ENCODE data around the gene DSCAML1. TPM values are rescaled to one million over a fixed set of nuclear protein-coding genes. Genes with fewer than 3 reads are reported as not detected.

Gene DSCAML1
- polyA plus RNA-seq, 1 donor from 2014 or later, result not detected

DNA sequence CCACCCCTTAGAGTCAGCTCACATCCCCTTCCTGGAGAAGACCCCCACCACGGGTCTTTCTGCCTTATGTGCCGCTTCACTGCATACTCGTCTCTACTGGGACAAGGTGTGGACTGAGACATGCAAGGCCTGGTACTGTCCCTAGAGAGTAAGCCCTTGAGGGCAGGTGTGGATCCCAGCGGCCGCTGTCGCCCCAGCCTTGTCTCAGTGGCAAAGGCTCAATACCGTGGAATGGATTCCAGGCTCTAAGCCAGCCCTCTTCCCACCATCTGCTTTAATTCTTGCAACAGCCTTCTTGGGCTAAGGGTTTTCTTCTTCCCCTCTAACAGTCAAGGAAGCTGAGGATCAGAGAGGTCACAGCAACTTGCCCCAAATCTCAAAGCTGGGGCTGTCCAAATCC lies 249.1 kb downstream of the DSCAML1 start:
- H3K27ac Mint-ChIP-seq, result no peak overlapping the region
- no peaks in the 10 kb centered on the region for H3K4me1 Mint-ChIP-seq
- peaks cover 0 to 5% (median 0%) of the 10 kb centered on the region in 3 donors for H3K9me3 Mint-ChIP-seq
- peaks cover 6% of the 10 kb centered on the region for H3K27me3 Mint-ChIP-seq
- no peak overlapping the region for H3K4me3 Mint-ChIP-seq
- peaks cover 2% of the 10 kb centered on the region for H3K36me3 Mint-ChIP-seq

DNA sequence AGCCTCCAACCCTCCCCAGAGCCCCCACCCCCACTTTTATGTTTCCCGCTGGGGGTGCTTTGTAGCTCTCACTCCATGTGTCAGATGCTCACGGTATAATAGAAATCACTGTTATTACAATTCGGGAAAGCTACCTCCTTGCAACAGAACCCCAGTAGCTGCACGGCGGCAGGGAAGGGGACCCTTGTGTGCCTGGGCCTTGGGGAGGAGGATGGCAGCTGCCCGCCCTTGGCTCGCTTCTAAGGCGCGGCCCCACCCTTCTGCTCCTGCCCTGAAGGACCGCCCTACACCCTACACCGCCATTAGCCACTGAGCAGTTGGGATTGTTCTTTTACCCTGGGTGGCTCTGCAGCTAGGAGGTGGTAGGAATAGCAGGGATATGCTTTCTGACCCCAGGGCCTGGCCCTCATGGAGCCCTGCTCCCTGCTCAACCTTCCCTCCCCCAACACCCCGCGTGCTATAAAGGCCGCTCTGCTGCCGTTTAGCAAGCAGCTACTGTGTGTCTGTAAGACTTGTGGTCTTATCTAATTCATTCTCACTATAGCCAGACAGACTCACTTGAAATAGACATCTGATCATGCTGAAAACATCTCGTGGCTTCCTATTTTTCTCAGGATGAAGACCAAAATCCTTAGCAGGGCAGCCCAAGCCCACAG lies 249.7 kb downstream of the DSCAML1 start:
- H3K27ac Mint-ChIP-seq, result no peak overlapping the region
- H3K36me3 Mint-ChIP-seq, result peaks cover 2% of the 10 kb centered on the region
- H3K27me3 Mint-ChIP-seq, result peaks cover 6% of the 10 kb centered on the region
- peaks cover 0 to 6% (median 0%) of the 10 kb centered on the region in 3 donors for H3K9me3 Mint-ChIP-seq
- no peak overlapping the region for H3K4me3 Mint-ChIP-seq
- H3K4me1 Mint-ChIP-seq, result no peaks in the 10 kb centered on the region

DNA sequence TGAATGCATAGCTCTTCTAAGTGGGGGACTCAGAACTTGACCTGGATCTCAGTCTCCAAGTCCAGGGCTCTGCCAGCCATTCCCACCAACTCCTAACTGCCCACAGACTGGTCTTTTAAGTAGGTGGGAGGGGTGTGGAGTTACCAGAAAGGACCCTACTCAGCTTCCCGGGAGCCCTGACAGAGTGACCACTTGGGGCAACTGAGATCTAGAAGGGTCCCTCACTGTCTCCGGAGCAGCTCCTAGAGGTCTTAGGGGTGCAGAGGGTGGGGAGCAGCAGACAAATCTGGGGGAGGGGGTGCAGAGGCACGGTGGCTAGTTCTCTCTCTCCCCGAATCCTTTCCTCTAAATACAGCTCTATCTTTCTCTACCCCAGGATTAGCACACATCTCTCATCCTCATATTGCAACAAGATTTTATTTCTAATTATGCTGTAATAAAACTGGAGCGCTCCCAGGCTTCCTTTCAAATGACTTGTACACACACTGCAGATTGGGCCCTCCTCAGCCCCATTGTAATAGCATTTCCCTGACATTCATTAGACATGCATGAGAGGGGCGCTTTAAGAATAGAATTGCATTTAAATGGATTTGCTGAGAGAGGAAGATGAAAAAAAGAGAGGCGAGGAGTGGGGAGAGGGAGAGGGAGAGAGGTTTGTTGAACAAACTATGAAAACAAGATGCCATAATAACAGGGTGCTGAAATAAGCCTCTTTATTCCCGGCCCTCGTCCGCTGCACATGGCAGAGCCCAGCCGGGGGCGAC lies 250.4 kb downstream of the DSCAML1 start:
- Mint-ChIP-seq H3K27me3 (peaks cover 6% of the 10 kb centered on the region), H3K4me1 (no peaks in the 10 kb centered on the region), H3K9me3 (peaks cover 0 to 6% (median 0%) of the 10 kb centered on the region in 3 donors), H3K4me3 (no peak overlapping the region), H3K27ac (no peak overlapping the region), H3K36me3 (peaks cover under 1% of the 10 kb centered on the region)

DNA sequence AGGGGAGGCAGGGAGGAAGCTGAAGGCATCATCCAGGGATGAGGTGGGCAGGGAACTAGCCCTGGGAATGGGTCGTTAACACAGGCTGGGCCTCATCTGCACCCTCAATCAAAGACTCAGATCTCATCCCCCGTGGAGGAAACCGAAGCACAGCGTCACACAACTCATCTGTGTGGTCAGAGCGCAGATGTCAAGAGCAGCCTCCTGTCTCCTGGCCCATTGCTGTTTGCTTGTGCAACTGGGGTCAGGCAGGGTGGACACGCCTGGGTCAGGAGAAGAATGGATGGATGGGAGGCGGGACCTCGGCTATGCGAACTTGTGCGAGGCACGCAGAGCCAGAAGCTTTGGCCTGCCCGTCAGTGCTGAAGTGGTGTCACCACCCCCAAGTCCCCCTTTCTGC lies 251.3 kb downstream of the DSCAML1 start:
- H3K27ac Mint-ChIP-seq, result no peak overlapping the region
- no peaks in the 10 kb centered on the region for H3K36me3 Mint-ChIP-seq
- H3K4me1 Mint-ChIP-seq, result no peaks in the 10 kb centered on the region
- H3K9me3 Mint-ChIP-seq, result peaks cover 0 to 8% (median 0%) of the 10 kb centered on the region in 3 donors
- H3K27me3 Mint-ChIP-seq, result peaks cover 5% of the 10 kb centered on the region
- no peak overlapping the region for H3K4me3 Mint-ChIP-seq

DNA sequence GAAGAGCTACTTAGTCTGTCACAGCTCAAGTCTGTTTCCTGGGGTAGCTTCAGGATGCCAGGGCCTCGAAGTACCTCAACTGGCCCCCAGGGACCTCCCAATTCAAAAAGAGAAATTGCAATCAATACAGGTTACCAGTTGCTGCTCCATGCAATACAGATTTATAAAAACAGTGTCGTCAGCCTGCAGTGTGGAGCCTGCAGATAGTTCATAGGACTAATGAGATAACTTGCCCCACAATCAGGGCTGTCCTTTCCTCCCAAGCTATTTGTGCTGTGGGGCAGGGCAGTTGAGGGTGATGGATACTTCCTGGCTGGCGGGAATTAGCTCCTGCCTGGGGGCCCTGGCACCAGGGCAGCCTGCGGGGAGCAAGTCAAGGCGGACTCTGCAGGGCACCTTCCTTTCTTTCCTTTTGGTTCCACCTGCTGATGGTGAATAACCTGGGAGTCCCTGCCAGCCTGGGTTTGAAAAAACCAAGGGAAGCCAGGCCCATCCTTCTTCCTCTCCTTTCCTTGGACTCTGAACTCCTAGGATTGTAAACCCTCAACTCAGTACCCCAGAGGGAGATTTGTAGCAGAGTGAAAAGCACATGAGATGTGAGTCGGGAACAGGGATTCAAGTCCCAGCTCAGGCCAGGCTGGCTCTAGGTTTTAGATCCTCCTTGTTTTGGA lies 252.8 kb downstream of the DSCAML1 start:
- Mint-ChIP-seq H3K27ac (no peak overlapping the region), H3K27me3 (peaks cover 2% of the 10 kb centered on the region), H3K9me3 (peaks cover 0 to 8% (median 0%) of the 10 kb centered on the region in 3 donors), H3K4me3 (no peak overlapping the region), H3K4me1 (no peaks in the 10 kb centered on the region), H3K36me3 (no peaks in the 10 kb centered on the region)

DNA sequence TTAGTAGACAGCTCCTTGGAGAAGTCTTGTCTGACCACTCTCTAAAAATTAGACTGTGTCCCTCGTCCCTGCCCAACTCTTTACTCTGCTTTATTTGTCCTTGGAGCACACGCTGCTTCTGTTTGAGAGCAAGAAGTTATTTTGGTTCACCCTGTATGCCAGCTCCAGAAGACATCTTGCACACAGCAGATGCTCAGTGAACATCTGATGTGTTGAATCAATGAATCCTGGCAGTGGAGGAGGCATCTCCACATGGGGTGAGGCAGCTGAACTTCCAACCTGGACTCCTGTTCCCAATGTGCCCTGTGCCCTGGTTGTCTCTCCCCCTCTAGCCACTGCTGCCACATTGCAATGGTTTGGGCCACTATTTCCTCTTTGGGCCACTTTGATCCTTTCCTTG lies 255.8 kb downstream of the DSCAML1 start:
- Mint-ChIP-seq H3K9me3 (peaks cover 0 to 8% (median 0%) of the 10 kb centered on the region in 3 donors), H3K27me3 (peaks cover 2% of the 10 kb centered on the region), H3K4me3 (no peak overlapping the region), H3K4me1 (no peaks in the 10 kb centered on the region), H3K36me3 (peaks cover 1% of the 10 kb centered on the region), H3K27ac (no peak overlapping the region)

DNA sequence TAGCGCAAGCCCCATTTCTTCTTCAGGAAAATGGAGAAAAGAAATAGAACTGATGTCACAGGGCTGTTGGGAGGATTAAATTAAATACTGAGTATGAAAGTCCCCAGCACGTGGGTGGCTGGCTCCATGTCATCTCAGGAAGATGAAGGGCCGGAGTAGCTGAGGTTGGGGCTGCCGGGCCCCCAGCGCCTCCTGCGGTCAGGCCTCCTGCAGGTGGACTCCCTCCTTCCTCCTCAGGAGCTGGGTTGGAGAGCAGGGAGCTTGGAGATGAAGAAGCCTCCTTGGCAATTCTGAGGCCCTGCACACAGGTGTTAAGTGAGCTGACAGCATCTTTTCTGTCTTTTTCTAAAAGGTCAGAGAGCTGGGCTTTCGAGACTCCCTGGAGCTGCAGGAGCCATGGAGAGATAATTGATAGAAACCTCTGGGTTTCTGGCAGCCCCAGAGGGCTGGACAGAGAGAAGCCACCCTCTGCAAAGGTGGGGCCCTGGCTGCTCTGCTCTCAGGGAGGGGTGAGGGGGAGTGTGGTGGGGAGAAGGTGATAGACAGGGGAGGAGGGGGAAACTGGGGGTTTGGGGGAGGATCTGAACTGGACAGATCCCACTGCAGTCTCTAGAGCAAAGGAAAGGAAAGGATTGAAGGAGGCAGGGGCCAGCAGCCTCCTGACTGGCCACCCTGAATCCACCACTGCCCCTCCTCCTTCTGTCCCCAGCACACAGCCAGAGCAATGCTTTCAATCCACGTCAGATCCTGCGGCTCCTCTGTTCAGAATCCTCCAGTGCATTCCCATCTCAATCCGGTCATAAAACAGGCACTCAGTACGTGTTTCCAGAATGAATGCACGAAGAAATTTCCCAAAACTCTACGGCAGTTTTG lies 258.5 kb downstream of the DSCAML1 start:
- Mint-ChIP-seq H3K9me3 (peaks cover 0 to 3% (median 0%) of the 10 kb centered on the region in 3 donors), H3K27me3 (peaks cover 10% of the 10 kb centered on the region), H3K27ac (no peak overlapping the region)

DNA sequence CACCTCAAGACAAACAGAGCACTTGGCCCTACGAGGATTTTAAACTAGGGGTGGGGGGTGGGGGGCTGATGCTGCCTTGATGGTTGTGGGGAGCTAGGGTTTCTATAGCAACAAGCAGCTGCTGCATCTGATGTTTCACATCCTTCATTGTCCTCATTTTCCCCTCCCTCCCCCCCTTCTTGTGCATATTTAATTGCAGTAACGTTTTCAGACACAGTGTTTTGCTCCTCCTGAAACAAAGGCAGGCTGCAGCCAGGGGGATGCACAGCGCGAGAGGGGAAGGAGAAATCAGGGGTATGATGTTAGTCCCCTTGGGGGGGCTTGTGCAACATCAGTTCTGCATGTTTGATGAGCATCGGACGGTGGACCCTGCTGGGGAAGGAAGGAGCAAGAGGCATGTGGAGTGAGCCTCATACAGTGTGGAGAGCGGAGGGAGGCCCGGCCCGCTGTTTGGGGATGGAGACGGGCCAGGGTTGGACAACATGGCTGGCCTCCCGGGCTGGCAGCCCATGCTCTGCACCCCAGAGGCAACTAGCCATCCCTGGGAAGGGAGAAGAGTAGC lies 261.1 kb downstream of the DSCAML1 start:
- H3K4me1 Mint-ChIP-seq, result no peaks in the 10 kb centered on the region
- peaks cover 1% of the 10 kb centered on the region for H3K36me3 Mint-ChIP-seq
- no peaks in the 10 kb centered on the region for H3K9me3 Mint-ChIP-seq
- H3K4me3 Mint-ChIP-seq, result no peak overlapping the region
- no peak overlapping the region for H3K27ac Mint-ChIP-seq
- H3K27me3 Mint-ChIP-seq, result peaks cover 10% of the 10 kb centered on the region

More for the DNA sequence above, 258.5 kb downstream of the DSCAML1 start:
- Mint-ChIP-seq H3K36me3 (peaks cover 1% of the 10 kb centered on the region), H3K4me3 (no peak overlapping the region), H3K4me1 (no peaks in the 10 kb centered on the region)

DNA sequence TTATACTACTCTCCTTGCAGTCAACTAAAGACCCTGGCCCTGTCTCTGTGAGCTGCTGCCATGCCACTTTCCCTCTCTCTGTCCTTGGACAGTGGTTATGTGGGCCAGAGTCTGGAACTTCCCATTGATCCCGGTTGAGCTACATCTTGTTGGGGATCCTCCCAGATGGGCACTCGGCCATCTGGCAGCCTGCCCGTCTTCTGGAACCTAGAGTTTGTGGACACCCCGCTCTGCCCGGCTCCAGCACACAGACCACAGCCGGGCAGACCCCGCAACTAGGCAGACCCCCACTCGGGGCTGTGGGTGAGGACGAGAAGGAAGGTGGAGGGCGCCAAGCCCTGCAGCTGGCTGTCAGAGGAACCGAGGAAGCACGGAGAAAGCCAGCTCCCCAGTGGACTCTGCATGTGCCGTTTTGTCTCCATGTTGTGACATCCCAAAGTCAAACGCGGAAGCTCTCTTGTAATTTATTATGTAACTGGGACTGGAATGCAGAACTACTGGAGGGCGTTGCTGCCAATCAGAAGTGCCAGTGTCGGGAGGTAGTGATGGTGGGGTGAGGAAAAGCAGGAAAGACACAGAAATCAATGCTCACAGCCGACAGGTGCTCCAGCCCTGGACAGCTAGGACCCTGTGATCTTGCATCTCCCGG lies 261.7 kb downstream of the DSCAML1 start:
- Mint-ChIP-seq H3K4me1 (no peaks in the 10 kb centered on the region), H3K36me3 (peaks cover 1% of the 10 kb centered on the region), H3K27ac (no peak overlapping the region), H3K4me3 (no peak overlapping the region), H3K27me3 (peaks cover 12% of the 10 kb centered on the region), H3K9me3 (no peaks in the 10 kb centered on the region)

DNA sequence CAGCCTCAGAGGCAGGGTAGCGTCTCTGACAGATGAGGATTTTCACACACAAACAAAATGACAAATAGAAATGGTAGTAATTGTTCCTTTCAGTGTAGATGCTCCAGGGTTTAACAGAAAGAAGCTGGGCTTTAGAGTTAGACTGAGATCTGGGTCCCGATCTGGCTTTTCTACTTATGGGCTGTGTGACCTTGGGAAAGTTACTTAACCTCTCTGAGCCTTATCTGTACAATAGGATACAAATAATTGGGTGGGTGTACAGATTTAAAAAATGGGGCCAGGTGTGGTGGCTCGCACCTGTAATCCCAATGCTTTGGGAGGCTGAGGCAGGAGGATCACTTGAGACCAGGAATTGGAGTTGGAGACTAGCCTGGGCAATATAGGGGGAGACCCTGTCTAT lies 264.4 kb downstream of the DSCAML1 start:
- no peaks in the 10 kb centered on the region for H3K4me1 Mint-ChIP-seq
- H3K36me3 Mint-ChIP-seq, result no peaks in the 10 kb centered on the region
- H3K4me3 Mint-ChIP-seq, result no peak overlapping the region
- H3K27me3 Mint-ChIP-seq, result peaks cover 20% of the 10 kb centered on the region
- H3K9me3 Mint-ChIP-seq, result no peaks in the 10 kb centered on the region
- no peak overlapping the region for H3K27ac Mint-ChIP-seq

DNA sequence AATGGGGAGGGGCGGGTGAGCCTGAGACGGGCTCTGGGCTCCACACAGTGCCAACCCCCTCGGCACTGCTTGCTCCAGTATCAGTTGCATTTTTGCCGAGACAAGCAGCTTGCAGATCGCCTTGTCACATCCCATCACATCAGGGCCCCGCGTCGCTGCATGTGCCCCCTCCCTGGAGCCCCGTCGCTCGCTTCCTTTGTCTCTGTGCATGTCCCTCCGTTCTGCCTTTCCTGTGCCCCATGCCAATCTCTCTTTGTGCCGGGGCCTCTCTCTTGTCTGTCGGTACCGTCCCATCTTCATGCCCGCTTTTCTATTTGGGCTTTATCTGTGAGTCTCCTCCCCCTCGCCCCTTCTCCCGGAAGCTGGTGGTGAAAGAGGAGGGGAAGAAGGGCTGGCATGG lies 267.2 kb downstream of the DSCAML1 start:
- H3K4me3 Mint-ChIP-seq, result peak overlapping the region in 1 of 4 donors; percentile 3
- no peak overlapping the region for H3K27ac Mint-ChIP-seq
- no peaks in the 10 kb centered on the region for H3K9me3 Mint-ChIP-seq
- H3K36me3 Mint-ChIP-seq, result no peaks in the 10 kb centered on the region
- peaks cover 12% of the 10 kb centered on the region for H3K27me3 Mint-ChIP-seq
- H3K4me1 Mint-ChIP-seq, result no peaks in the 10 kb centered on the region

DNA sequence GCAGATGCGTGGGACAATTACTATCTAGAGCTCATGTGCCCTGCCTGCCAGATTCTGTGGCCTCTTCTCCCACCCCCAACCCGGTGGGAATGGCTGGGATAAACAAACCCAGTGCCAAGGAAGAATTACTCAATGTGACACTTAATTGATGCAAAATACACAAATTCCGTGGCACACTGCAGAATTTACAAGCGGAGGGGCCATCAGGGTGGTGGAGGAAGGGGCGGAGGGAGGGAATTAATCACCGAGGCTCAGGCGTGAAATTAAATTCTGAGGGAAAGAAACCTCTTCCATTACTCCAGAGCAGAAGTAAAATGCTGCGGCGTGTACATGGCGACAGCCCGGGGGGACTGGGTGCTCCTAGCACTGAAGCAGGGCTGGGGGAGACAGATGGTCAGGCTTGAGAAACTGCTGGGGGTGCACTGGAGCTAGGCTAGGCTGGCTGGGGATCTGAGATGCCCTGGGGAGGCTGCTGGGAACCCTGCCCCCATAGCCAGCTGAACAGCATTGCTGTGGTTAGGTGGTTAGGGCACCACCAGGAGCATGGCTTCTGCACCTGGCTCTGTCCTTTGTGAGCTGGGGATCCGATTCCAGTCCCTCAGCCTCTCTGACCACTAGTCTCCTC lies 268.8 kb downstream of the DSCAML1 start:
- no peak overlapping the region for H3K27ac Mint-ChIP-seq
- no peak overlapping the region for H3K4me3 Mint-ChIP-seq
- peaks cover 12% of the 10 kb centered on the region for H3K27me3 Mint-ChIP-seq
- H3K9me3 Mint-ChIP-seq, result no peaks in the 10 kb centered on the region
- H3K4me1 Mint-ChIP-seq, result no peaks in the 10 kb centered on the region
- H3K36me3 Mint-ChIP-seq, result no peaks in the 10 kb centered on the region

DNA sequence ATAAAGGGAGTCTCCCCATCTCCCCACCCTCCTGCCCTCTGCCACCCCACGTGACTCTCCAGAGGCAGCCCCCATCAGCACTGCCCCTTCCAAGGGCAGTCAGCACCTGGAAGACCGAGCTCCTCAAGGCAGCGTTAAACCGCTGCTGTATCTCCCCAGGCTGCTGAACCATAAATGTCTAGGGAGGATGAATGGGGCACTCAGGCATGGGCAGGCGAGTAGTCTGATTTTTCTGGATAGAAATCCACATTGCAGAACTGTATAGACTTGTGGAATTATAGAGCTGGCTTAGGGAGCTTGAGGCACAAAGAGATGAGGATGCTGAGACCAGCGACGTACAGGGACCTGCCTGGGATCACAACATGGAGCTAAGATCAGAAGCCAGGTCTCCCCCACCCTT lies 269.7 kb downstream of the DSCAML1 start:
- no peaks in the 10 kb centered on the region for H3K4me1 Mint-ChIP-seq
- H3K36me3 Mint-ChIP-seq, result no peaks in the 10 kb centered on the region
- H3K27me3 Mint-ChIP-seq, result peaks cover 12% of the 10 kb centered on the region
- no peaks in the 10 kb centered on the region for H3K9me3 Mint-ChIP-seq
- H3K27ac Mint-ChIP-seq, result no peak overlapping the region
- no peak overlapping the region for H3K4me3 Mint-ChIP-seq
